ENCODE data around the gene CCNC.

Gene CCNC

GRCh38 chr6:99498421-99498820 is 70.0 kb downstream of the CCNC start:
- in situ Hi-C loops (cut with HindIII; ENCODE audit: low sequenced_read_pairs) = no loop called here
- no peak for DNase-seq (ENCODE audit: low read depth)
- no peak for TF ChIP-seq CTCF (IDR thresholded peaks at IDR 0.05; ENCODE audit: low read depth, low read length, missing control alignments)
- H3K4me3 ChIP-seq (ENCODE audit: low read depth, low read length) = no peak overlapping the region

- DNase-seq (ENCODE audit: low read depth) = no peak
- no peak overlapping the region for H3K4me3 ChIP-seq (ENCODE audit: low read depth, low read length)
- in situ Hi-C loops (cut with HindIII; ENCODE audit: low sequenced_read_pairs) = no loop called here
- TF ChIP-seq CTCF (IDR thresholded peaks at IDR 0.05; ENCODE audit: low read depth, low read length, missing control alignments) = no peak
These were observed 73.0 kb downstream of the CCNC start for GRCh38 chr6:99495466-99495865.
